Astrocyte of the cerebellum (primary cell): ENCODE results near the gene VWA3B.
"Not testable (repeated sequence)": the region's sequence is repeated elsewhere in the genome, so short reads cannot be mapped to it uniquely, and the experiment has no call there.

Experiments used
- DNase-seq: peaks from one replicate; pipeline ENCODE4 v3.0.0-alpha.2; 2011; ENCODE audit warnings: low read depth
- H3K4me3 ChIP-seq: 2 replicates; pipeline ENCODE4 v1.5.1; 2011; ENCODE audit warnings: mild to moderate bottlenecking, low read depth, low read length, moderate library complexity
- in situ Hi-C: cut with HindIII; loops from 2 replicates; pipeline ENCODE4 v1.10.0; 2017; ENCODE audit warnings: low sequenced_read_pairs
- TF ChIP-seq, protein P1 (sequence below): IDR thresholded peaks from 2 replicates; pipeline ENCODE4 v1.5.1; 2012; ENCODE audit warnings: low read length, low read depth, moderate library complexity, mild to moderate bottlenecking; ENCODE audit errors: missing control alignments

The VWA3B gene

DNA sequence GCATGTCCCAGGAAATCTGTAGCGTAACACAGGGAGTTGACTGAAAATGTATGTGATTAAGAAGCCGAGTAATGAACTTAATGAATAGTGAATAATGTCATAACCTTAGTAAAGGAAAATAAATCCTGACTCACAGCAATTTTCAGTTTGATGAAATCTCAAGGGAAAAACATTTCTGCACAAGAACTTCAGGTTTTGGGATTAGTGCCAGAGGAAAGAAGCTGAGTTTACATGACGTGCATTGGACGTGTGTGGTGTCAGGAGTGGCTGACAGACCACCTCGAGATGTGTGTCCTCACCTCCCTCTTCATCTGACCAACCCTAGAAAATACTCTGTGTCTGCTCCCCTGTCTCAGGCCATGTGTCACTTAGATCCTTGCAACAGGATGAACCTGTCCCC is 39.1 kb downstream of the VWA3B start:
- H3K4me3 ChIP-seq = no peak overlapping the region
- in situ Hi-C loops = no loop called here
- TF ChIP-seq, protein P1, sequence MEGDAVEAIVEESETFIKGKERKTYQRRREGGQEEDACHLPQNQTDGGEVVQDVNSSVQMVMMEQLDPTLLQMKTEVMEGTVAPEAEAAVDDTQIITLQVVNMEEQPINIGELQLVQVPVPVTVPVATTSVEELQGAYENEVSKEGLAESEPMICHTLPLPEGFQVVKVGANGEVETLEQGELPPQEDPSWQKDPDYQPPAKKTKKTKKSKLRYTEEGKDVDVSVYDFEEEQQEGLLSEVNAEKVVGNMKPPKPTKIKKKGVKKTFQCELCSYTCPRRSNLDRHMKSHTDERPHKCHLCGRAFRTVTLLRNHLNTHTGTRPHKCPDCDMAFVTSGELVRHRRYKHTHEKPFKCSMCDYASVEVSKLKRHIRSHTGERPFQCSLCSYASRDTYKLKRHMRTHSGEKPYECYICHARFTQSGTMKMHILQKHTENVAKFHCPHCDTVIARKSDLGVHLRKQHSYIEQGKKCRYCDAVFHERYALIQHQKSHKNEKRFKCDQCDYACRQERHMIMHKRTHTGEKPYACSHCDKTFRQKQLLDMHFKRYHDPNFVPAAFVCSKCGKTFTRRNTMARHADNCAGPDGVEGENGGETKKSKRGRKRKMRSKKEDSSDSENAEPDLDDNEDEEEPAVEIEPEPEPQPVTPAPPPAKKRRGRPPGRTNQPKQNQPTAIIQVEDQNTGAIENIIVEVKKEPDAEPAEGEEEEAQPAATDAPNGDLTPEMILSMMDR = no peak
- no peak for DNase-seq

DNA sequence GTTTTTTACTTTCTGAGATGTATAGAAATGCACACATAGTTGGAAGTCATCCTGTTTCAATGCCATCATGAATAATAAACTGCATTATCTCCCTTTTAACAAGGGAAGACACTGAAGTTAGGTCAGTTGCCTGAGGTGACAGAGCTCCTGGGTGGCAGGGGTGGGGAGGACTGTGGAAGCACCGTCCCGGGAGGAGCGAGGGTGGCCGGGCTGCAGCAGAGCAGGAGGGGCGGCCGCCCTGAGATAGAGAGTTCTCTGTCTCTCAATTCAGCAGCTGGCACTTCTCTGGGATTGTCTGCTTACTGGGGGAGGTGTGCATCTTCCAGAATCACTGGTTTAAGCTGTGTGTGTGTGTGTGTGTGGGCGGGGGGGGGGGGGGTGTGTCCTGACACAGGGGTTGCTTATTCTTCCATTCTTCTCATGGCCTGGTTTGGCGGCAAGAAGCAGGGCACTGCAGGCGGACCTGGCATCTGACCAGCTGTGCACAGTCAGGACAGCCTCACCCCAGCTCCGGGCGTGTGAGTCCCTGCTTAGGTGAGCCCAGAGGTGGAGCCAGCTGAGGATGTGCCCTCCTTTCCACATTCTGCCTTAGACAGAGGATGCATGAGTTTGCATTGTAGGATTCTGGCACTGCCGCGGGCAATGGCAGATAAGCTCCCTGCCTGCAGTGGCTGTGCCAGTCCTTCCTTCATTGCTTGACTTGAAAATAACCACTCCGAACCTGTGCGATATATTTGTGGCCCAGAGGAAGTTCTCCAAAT is 40.4 kb downstream of the VWA3B start:
- TF ChIP-seq, protein P1 = no peak
- H3K4me3 ChIP-seq = no peak overlapping the region
- DNase-seq = no peak
- in situ Hi-C loops = no loop called here

DNA sequence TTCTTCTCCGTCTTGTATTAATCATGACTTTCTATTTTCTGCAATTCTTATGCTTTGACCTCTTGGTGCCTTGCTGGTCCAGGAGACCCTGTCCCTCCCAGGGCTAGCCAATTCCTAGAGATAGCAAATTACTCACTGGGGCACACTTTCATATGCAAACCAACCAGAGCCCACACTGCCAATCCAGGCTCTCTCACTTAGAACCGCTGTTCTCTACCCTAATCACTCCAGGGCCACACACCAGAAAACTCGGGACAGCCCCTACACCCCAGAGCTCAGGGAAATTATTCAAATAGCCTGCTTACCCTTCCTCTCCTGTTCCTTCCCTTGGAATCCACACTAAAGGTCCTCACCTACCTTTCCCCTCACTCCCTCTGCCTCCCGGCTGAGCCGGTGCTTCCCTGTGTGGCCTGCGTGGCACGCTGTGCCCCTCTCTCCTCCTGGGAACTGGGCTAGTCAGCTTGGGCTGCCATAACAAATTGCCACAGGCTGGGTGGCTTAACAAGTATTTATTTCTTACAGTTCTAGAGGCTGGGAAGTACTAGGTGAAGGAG is 41.7 kb downstream of the VWA3B start:
- TF ChIP-seq, protein P1 = no peak
- in situ Hi-C loops = no loop called here

DNA sequence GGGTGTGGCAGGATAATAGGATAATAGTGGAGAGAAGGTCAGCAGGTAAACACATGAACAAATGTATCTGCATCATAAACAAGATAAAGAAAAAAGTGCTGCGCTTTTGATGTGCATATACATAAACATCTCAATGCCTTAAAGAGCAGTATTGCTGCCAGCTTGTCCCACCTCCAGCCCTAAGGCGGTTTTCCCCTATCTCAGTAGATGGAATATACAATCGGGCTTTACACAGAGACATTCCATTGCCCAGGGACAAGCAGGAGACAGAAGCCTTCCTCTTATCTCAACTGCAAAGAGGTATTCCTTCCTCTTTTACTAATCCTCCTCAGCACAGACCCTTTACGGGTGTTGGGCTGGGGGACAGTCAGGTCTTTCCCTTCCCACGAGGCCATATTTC is 43.1 kb downstream of the VWA3B start:
- in situ Hi-C loops, H3K4me3 ChIP-seq, DNase-seq: not testable (repeated sequence)

More for the DNA sequence above, 41.7 kb downstream of the VWA3B start:
- no peak overlapping the region for H3K4me3 ChIP-seq
- no peak for DNase-seq

DNA sequence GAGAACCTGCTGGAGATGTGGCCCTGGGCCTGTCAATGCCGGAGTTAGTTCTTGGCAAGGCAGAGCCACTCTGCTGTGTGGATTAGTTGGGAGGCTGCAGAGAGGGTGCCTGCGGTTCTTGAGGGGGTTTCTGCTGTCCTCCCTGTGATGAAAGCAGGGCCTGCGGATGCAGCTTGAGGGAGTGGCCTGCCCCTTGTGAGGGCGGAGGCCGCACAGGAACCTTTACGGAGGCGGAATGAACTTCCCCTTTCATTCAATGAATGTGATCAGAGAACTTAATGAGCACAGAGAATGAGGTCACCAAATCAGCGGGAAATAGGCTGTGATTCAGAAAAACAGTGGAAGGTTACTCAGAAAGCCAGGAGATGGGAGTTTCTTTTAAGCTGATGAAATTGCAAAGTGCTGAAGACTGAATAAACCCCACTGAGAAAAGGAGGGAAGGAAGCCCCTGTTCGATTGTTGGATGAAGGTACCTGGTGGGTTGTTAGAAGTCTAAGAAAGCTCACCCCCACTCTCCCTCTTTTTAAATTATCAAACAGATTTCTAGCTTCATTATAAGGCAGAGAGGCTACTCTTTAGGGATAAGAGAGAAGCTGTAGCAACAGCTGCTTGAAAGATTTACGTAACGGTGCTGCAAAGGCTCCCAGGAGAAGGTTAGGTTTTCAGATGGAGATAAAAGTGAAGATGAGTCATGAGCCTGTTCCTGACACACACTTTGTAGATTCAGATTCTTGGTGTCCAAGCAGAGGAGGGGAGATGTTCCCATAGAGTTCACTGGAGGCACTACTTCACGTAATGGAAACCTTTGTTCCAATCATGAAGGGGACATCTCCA is 47.4 kb downstream of the VWA3B start:
- TF ChIP-seq, protein P1 = no peak
- in situ Hi-C loops = no loop called here
- no peak overlapping the region for H3K4me3 ChIP-seq
- peak; percentile 38 for DNase-seq

DNA sequence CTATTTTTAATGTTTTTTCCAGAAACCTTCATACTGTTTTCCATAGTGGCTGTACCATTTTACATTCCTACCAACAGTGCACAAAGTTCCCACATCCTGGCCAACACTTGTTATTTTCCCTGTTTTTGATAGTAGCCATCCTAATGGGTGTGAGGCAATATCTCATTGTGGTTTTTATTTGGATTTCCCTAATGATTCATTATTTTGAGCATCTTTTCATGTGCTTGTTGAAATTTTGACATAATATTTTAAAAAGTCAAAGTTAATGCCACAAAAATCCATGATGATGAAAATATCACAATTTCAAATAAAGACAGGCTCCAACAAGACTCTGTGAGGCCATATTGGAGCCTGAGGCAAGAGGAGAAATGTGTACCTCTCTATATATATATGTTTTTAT is 50.2 kb downstream of the VWA3B start:
- TF ChIP-seq, protein P1 = no peak
- H3K4me3 ChIP-seq = no peak overlapping the region
- in situ Hi-C loops = no loop called here
- DNase-seq = no peak

DNA sequence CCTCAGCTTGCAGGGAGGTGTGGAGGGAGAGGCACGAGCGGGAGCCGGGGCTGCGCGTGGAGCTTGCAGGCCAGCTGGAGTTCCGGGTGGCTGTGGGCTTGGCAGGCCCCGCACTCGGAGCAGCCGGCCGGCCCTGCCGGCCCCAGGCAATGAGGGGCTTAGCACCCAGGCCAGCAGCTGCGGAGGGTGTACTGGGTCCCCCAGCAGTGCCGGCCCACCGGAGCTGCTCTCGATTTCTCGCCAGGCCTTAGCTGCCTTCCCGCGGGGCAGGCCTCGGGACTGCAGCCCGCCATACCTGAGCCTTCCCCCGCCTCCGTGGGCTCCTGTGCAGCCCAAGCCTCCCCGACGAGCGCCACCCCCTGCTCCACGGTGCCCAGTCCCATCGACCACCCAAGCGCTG is 52.0 kb downstream of the VWA3B start:
- DNase-seq, H3K4me3 ChIP-seq, in situ Hi-C loops: not testable (repeated sequence)
